Measurements from ENCODE around the gene HECW1.

- no peak for TF ChIP-seq CTCF (IDR thresholded peaks at IDR 0.05)
- TF ChIP-seq SIN3A (IDR thresholded peaks at IDR 0.05; ENCODE audit: borderline replicate concordance, insufficient read depth, low read depth, low read length), result no peak
- TF ChIP-seq POLR2AphosphoS5 (IDR thresholded peaks at IDR 0.05; ENCODE audit: low read depth, low read length), result no peak
- TF ChIP-seq REST (IDR thresholded peaks at IDR 0.05; ENCODE audit: insufficient read depth in 1 of 2, low read depth in 2 of 2, low read length in 1 of 2), result no peak
Measured at GRCh38 chr7:43289826-43290225, 177.4 kb downstream of the HECW1 start.
